AG20443 (cell line): ENCODE measurements around the gene ZMAT5.
"Not testable (repeated sequence)": the region's sequence is repeated elsewhere in the genome, so short reads cannot be mapped to it uniquely, and the experiment has no call there.

Experiments used
- DNase-seq: peaks from one replicate; pipeline ENCODE4 v3.0.0; 2012; ENCODE audit warnings: low spot score, mixed read lengths

ZMAT5 gene

DNA sequence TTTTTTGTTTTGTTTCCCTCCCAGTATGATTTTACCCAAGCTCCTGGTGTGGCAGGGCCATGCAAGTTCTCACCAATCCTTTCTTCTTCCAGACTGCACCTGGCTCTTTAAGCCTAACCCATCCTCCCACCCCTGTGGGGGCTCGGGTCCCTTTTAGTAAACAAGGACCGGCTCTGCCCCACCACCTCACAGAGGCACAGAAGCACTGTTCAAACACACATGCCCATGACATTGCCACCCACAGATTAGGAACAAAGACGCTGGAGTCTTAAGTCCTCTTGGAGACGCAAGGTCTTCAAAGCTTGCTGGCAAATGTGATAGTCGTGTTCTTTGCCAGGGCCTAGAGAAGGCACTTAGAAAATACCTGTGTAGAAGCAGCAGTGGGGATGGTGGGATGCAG, 19.2 kb upstream of the ZMAT5 start:
- no peak for DNase-seq

- DNase-seq = peak; percentile 44
Observed at GRCh38 chr22:29784451-29785361, 17.9 kb upstream of the ZMAT5 start.

DNA sequence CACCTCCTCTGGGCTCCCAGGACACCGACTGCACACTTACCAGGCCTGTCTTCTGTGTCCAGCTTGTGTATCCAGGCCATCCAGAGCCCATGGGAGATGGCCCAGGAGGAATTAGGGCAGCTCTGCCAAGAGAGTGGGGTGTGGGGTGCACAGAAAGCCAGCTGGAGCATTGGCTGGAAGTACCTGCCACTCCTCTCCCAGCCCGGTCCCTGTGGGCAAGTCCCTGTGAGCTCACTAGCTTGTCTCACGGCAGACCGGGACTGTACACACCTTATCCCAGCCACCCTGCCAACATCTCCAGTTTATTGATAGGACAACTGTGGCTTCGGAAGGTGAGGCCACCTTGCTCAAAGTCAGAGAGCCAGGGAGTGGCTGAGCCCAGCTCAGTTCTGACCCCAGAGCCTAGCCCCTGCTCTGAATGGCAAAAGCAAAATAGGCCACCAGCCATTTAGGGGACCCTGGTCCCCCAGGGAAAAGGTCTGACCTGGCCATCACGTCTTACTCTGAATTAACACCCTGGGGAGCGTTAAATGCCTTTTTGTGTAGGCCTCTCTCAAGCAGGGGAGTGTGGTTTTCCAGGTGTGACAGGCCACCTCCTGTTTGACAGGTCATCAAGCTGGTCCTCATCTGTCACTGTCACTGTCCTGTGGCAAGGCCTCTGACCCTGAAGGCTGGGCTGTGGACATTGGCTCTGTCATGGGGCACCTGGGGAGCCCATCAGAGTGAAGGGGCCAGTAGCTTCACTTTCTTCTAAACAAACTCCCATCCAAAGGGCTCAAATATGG, 15.4 kb upstream of the ZMAT5 start:
- DNase-seq = peak; percentile 67

GRCh38 chr22:29780748-29781676, 14.2 kb upstream of the ZMAT5 start:
- peak; percentile 92 for DNase-seq

- DNase-seq = no peak
Observed at GRCh38 chr22:29780220-29780619, 13.4 kb upstream of the ZMAT5 start.

DNA sequence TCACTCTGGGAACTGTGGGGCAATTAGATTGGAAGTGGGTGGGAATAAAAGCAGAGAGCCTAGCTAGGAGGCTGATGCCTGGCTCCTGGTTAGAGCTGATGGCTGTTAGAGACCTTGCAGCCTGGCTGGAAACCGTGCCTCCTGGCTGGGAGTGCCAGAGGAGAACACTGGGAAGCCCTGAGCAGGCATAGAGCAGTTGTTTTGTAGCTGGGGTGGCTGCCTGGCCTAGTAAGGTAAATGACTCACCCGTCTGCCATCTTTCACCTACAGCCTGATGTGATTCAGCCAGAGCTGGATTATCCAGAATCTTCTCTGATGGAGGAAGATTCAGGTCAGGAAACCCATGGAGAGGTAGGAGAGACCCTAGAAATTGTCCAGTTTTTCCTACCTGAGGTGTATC, 6.4 kb upstream of the ZMAT5 start:
- DNase-seq = no peak

DNA sequence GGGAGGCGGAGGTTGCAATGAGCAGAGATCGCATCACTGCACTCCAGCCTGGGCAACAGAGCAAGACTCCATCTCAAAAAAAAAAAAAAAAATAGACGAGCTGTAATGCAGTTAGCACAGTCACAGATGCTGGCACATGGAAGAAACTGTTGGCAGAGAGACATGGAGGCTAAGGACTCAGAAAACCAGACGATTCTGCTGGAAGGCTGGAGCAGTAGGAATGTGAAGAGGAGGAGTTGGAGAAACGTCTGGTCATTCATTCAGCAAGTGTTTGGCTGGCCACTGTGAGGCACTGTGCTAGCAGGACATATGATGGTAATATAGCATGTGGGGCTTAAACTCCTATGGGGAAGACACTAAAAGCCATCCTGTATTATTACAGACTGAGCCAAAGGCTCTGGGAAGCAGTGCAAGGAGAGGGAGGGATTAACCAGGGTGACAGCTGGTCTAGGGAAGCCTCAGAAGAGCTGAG, 5.4 kb upstream of the ZMAT5 start:
- peak; percentile 84 for DNase-seq

DNA sequence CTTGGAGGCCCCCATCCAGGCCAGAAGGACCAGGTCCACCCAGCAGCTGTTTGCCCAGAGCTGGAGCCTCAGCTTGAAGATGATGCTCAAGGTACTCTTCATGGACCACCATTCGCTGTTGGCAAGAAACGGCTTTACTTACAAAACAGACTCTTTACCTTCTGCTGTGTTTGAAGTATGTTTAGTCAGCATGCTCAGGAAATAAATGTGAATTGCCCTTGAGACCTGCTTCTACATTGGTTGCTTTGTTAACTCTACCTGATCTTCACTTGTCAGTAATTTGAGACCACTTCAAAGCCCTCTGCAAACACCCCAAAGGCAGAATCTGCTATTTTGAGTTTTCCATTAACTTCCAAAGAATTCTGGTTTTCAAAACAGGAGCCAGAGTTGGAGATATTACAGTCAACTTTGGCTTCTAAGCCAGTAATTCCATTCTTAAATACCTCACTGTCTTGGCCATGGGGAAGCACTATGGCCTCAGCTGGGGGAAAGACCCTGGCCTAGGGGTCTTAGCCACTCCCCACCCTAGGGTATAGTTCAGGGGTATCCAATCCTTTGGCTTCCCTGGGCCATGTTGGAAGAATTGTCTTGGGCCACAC, 3.0 kb upstream of the ZMAT5 start:
- no peak for DNase-seq

DNA sequence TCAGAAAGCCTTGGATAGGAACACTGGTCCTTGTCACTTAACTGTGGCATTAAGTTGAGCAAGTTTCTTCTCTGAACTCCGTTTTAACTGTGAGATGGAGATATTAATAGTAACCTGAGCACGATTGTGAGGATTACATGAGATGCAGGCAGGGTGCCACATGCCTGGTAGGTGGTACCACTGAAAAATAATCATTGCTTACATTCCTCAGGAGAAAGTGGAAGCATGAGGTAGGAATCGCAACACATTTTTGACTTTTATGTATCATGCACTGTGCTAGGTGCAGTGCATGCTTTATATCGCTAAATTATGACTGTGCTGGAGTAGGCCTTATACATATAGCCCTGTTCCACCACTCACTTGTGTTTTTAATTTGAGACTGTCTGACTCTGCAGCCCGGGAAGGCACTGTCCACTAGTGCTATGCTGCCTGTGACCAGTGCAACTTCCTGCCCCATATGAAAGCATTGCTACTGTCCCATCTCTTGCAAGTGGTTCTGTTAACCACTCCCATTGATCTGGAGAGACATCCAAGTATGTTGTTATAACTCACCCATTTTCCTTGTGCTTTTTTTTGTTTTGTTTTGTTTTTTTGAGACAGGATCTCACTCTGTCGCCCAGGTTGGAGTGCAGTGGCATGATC, 1.4 kb upstream of the ZMAT5 start:
- DNase-seq = no peak

GRCh38 chr22:29767171-29768051, 604 bp upstream of the ZMAT5 start, which contains the start of gene UQCR10:
UQCR10 (plus strand) TSS chr22:29767369; CDS start chr22:29767399, 30 bp downstream.
- DNase-seq = peak; percentile 96

- no peak for DNase-seq
Observed at GRCh38 chr22:29765905-29766631, 739 bp downstream of the ZMAT5 start.

DNA sequence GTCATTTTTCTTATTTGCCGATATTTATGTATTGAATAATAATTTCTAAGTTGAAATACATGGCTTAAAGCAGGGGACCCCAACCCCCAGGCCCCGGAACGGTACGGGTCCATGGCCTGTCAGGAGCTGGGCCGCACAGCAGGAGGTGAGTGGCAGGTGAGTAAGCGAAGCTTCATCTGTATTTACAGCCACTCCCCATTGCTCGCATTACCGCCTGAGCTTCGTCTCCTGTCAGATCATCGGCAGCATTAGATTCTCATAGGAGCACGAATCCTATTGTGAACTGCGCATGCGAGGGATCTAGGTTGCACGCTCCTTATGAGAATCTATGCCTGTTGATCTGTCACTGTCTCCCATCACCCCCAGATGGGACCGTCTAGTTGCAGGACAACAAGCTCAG, 4.5 kb downstream of the ZMAT5 start:
- DNase-seq = no peak

DNA sequence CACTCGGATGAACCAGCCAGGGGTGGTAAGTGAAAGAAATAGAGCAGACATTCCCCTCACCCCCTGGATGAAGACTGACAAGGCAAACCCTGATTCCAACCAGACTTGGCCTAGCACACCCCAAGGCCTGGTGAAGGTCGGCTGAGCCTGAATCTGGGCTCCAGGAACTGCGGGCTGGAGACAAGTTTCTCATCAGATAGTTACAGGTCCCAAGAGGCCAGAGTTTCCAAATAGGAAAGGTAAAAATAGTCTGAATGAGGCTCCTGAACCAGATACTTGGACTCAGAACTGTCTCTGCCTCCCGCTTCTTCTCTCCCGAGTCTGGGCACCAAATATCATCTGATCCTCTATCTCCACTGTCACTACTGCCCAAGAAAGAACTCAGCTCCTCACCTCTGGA, 7.8 kb downstream of the ZMAT5 start:
- no peak for DNase-seq

DNA sequence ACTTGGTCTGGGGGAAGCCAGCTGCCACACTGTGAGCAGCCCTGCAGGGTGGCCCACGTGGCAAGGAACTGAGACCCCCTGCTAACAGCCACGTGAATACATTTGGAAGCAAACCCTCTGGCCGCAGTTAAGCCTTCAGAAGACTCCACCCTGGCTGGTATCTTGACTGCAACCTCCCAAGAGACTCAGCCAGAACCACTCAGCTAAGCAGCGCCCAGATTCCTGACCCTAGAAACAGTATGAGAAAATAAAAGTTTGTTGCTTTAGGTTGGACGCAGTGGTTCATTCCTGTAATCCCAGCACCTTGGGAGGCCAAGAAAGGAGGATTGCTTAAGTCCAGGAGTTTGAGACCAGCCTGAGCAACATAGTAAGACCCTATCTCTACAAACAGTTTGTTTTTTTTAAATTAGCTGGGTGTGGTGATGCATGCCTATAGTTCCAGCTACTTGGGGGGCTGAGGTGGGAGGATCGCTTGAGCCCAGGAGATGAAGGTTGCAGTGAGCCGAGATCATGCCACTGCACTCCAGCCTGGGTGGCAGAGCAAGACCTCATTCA, 8.7 kb downstream of the ZMAT5 start:
- no peak for DNase-seq

DNA sequence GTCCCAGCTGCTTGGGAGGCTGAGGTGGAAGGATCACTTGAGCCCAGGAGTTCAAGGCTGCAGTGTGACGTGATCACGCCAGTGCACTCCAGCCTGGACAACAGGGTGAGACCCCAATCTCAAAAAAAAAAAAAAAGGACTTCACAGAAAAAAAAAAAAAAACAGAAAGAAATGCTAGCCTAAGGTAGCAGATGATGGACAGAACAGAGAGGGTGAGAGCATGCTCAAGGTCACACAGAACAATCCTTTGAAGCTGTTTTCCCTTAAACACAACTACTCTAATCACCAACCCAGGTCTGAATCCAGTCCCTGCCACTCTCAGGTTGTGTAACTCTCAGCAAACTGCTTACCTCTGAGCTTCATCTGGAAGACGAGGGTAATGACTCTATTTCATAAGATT, 9.7 kb downstream of the ZMAT5 start:
- DNase-seq = no peak

DNA sequence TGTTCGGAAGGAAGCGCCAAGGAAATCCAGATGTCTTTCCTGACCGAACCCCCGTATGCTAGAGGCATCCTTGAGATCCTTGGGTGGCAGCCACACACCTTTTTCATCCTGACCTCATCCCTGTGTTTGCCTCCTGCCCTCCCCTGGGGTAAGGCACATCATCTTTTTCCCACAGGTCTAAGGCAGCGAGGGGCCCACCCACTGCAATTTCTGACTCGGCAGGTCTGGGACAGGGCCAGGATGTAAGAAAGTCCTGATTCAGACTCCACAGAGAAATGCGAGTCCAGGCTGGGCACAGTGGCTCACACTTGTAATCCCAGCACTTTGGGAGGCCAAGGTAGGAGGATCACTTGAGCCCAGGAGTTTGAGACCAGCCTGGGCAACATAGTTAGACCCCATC, 10.5 kb downstream of the ZMAT5 start:
- no peak for DNase-seq

DNA sequence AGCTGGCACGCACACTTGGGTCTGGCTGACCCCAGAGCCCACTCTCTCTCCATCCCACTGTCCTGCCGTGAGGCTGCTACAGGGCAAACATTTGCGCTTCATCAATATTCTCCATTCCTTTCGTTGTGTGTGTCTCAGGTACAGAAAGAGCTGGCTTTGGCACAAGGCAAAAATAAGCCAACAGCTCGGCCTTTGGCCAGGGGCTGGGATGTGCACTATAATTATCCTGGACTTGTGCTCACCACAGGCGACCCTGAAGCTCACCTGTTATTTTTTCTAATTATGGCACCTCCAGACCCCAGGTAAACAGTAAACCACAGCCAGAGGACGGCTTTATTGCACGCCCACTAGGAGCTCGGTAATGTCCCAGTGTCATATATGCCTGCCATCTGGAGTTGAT, 10.9 kb downstream of the ZMAT5 start:
- no peak for DNase-seq

GRCh38 chr22:29754658-29755395, 12.0 kb downstream of the ZMAT5 start:
- not testable (repeated sequence) for DNase-seq
